HepG2 (cell line): ENCODE data around the gene NLRC4. TPM values are rescaled to one million over a fixed set of nuclear protein-coding genes. Genes with fewer than 3 reads are reported as not detected.

ENCODE experiments used
- ATAC-seq: fragments of 200-7000 bp; cut with Tn5 transposase; 3 replicates; pipeline ENCODE4 v1.9.1; 2020; ENCODE audit warnings: mild to moderate bottlenecking, moderate library complexity
- BruUV-seq: library from RNA; stranded (reverse); fragments of 400-500 nt; replicated peaks from 2 replicates; lab custom pipeline; 2021; lab: Mats Ljungman, UMichigan
- CTCF ChIA-PET: fragments of 300-600 bp; formaldehyde crosslinking; extraction: SDS; loops from one replicate; lab custom pipeline; 2021; ENCODE audit warnings: low total read pairs, inconsistent platforms, low intra/inter-chr PET ratio; lab: Yijun Ruan, JAX
- POLR2A ChIA-PET: fragments of 350-600 bp; sonication (Branson Sonifier 250); formaldehyde crosslinking; loops from one replicate; lab custom pipeline; 2020; ENCODE audit warnings: antibody characterized with exemption, inconsistent platforms; lab: Yijun Ruan, JAX
- DNase-seq: peaks from one replicate; pipeline ENCODE4 v3.0.0-alpha.2; 2015; ENCODE audit warnings: low spot score
- FAIRE-seq: peaks from 3 replicates; lab custom pipeline; 2011; peaks lifted over from hg19 to GRCh38; lab: Jason Lieb, UNC
- H2AFZ ChIP-seq: one replicate; pipeline ENCODE4 v1.6.1; 2011; ENCODE audit warnings: low read length, inconsistent platforms
- H3K27ac ChIP-seq: fragments of 300-600 bp; 3 replicates; pipeline ENCODE4 v1.8.0; 2011; ENCODE audit warnings: mixed run types, mild to moderate bottlenecking, mixed read lengths, low read length, inconsistent platforms; ENCODE audit not compliant: insufficient read depth; ENCODE audit errors: extremely low read length
- H3K27me3 ChIP-seq, 2 experiments: fragments of 200-600 bp in 1 of 2; 2 replicates in 1 of 2; 3 replicates in 1 of 2; pipeline versions ENCODE4 v1.6.0 to v1.8.0; 2011; ENCODE audit warnings: low read length in 2 of 2, mild to moderate bottlenecking in 2 of 2, moderate library complexity in 2 of 2, inconsistent platforms in 1 of 2; ENCODE audit not compliant: insufficient read depth in 2 of 2, control insufficient read depth in 1 of 2
- H3K36me3 ChIP-seq, 2 experiments: fragments of 200-600 bp in 1 of 2; replicated peaks in 1 of 2; 2 replicates in 1 of 2; 3 replicates in 1 of 2; pipeline versions ENCODE4 v1.5.1 to v1.8.0; 2011; ENCODE audit warnings: low read length in 2 of 2, inconsistent platforms in 1 of 2; ENCODE audit not compliant: insufficient read depth in 2 of 2, control insufficient read depth in 1 of 2
- H3K4me1 ChIP-seq: 2 replicates; pipeline ENCODE4 v1.5.1; 2012; ENCODE audit warnings: low read length, inconsistent platforms; ENCODE audit not compliant: insufficient read depth
- H3K4me2 ChIP-seq: 2 replicates; pipeline ENCODE4 v1.6.0; 2011; ENCODE audit warnings: low read depth, low read length, inconsistent platforms
- H3K4me3 ChIP-seq, 3 experiments: fragments of 200-600 bp in 1 of 3; sonication (generic), shearing (Covaris generic) in 1 of 3; replicated peaks in 1 of 3; 2 replicates each; pipeline ENCODE4 v1.5.1; 2011 to 2016; ENCODE audit warnings: low read length in 3 of 3, inconsistent platforms in 2 of 3, low read depth in 2 of 3, mild to moderate bottlenecking in 2 of 3, control low read depth in 1 of 3, mixed read lengths in 1 of 3; ENCODE audit not compliant: insufficient read depth in 1 of 3
- H3K79me2 ChIP-seq: one replicate; pipeline ENCODE4 v1.6.1; 2011; ENCODE audit warnings: low read length, inconsistent platforms; ENCODE audit not compliant: insufficient read depth
- H3K9ac ChIP-seq: 2 replicates; pipeline ENCODE4 v1.6.0; 2011; ENCODE audit warnings: mild to moderate bottlenecking, low read depth, low read length, inconsistent platforms; ENCODE audit not compliant: insufficient read depth
- H3K9me3 ChIP-seq: 2 replicates; pipeline ENCODE4 v1.5.1; 2012; ENCODE audit warnings: mild to moderate bottlenecking, low read length
- H4K20me1 ChIP-seq: 2 replicates; pipeline ENCODE4 v1.6.0; 2011; ENCODE audit warnings: inconsistent platforms, mild to moderate bottlenecking, low read length, moderate library complexity; ENCODE audit not compliant: insufficient read depth
- HNF4G ChIP-seq, 2 experiments: sonication (generic) in 1 of 2; formaldehyde crosslinking in 1 of 2; IDR thresholded peaks; 2 replicates each; pipeline versions ENCODE4 v1.4.0 to v1.6.1; 2011 to 2020; ENCODE audit warnings: borderline replicate concordance in 2 of 2, low read depth in 2 of 2, mild to moderate bottlenecking in 2 of 2, low read length in 1 of 2, missing genetic modification reagents in 1 of 2, moderate library complexity in 1 of 2
- PBX3 ChIP-seq: sonication (generic); formaldehyde crosslinking; IDR thresholded peaks from 2 replicates; pipeline ENCODE4 v1.8.1; 2023; ENCODE audit warnings: missing genetic modification reagents, inconsistent platforms, borderline replicate concordance
- SRY ChIP-seq: sonication (generic); formaldehyde crosslinking; IDR thresholded peaks from 2 replicates; pipeline ENCODE4 v1.8.0; 2022; ENCODE audit warnings: mild to moderate bottlenecking, missing genetic modification reagents
- TARDBP ChIP-seq: sonication (generic); formaldehyde crosslinking; IDR thresholded peaks from 2 replicates; pipeline ENCODE4 v1.8.0; 2022; ENCODE audit warnings: mild to moderate bottlenecking, missing genetic modification reagents
- TBX3 ChIP-seq: fragments of 450-650 bp; IDR thresholded peaks from 2 replicates; pipeline ENCODE4 v1.6.1; 2017; ENCODE audit warnings: antibody characterized with exemption, mild to moderate bottlenecking, inconsistent platforms, borderline replicate concordance
- TEAD3 ChIP-seq: optimal IDR thresholded peaks from 2 replicates; pipeline ENCODE3; 2016; ENCODE audit warnings: borderline replicate concordance
- ZKSCAN1 ChIP-seq: fragments of 150-350 bp; IDR thresholded peaks from 2 replicates; pipeline ENCODE4 v1.6.1; 2014; ENCODE audit warnings: low read length
- ZNF331 ChIP-seq: sonication (generic); formaldehyde crosslinking; IDR thresholded peaks from 2 replicates; pipeline ENCODE4 v1.4.0; 2020; ENCODE audit warnings: missing genetic modification reagents
- ZNF766 ChIP-seq: sonication (generic); formaldehyde crosslinking; IDR thresholded peaks from 2 replicates; pipeline ENCODE4 v1.5.0; 2020; ENCODE audit warnings: missing genetic modification reagents, borderline replicate concordance
- ZNF788 ChIP-seq: sonication (generic); formaldehyde crosslinking; IDR thresholded peaks from 2 replicates; pipeline ENCODE4 v1.5.0; 2020; ENCODE audit warnings: mild to moderate bottlenecking, missing genetic modification reagents, borderline replicate concordance
- WGBS: methylation state at CpG from one replicate; pipeline ENCODE4 v1.1.6; 2017; ENCODE audit warnings: low lambda C conversion rate; 5-methylcytosine and 5-hydroxymethylcytosine counted together
- in situ Hi-C: cut with HindIII; loops from 2 replicates; pipeline ENCODE4 v1.10.0; 2017; ENCODE audit warnings: low pct_unique_long_range_greater_than_20kb; ENCODE audit not compliant: extremely low pct_ligation_motif_present
- intact Hi-C: fragments of 100-400 bp; cut with micrococcal nuclease; formaldehyde crosslinking; loops from one replicate; pipeline ENCODE4 v1.10.0; 2022; ENCODE audit not compliant: unreplicated experiment
- polyA plus RNA-seq, 8 experiments: library from polyadenylated mRNA; depleted of rRNA in 3 of 8; stranded (reverse) in 7 of 8; unstranded in 1 of 8; fragments of >200 nt; fragmentation: Illumina TruSeq in 4 of 8; extraction: Trizol in 4 of 8; gene quantifications; 2 replicates each; pipeline versions ENCODE4 v1.2.1 to v1.2.3, GENCODE V29; 2011 to 2016; ENCODE audit warnings: low read depth in 4 of 8, missing spikeins in 1 of 8, mixed read lengths in 1 of 8; ENCODE audit not compliant: insufficient read depth in 1 of 8
- total RNA-seq, 5 experiments: library from RNA; depleted of rRNA; stranded (reverse); fragments of >200 nt; fragmentation: Illumina TruSeq; extraction: Trizol; gene quantifications; 2 replicates each; pipeline ENCODE4 v1.2.3, GENCODE V29; 2016; ENCODE audit warnings: low read depth in 1 of 5

NLRC4 gene
- total and polyA plus RNA-seq, 2 of the 13 experiments (the other 11 are each of a cell fraction or from before 2014, with no cell fraction given) = 0.15 to 0.29 TPM

GRCh38 chr2:32246911-32247310 is 17.8 kb downstream of the NLRC4 start:
- H2AFZ ChIP-seq = no peak overlapping the region
- no peaks in the 10 kb centered on the region for H3K36me3 ChIP-seq
- H3K4me3 ChIP-seq = no peak overlapping the region
- ChIA-PET CTCF (no interaction called here), POLR2A (interaction anchor here (0.5 kb wide), 1 partner anchor 8 kb away, joined by 3 read pairs; no protein-coding TSS in a partner anchor)
- no peaks in the 10 kb centered on the region for H3K79me2 ChIP-seq
- no peak for DNase-seq
- TF ChIP-seq ZKSCAN1 (no peak), ZNF331 (CRISPR knock-in tag) (no peak), PBX3 (CRISPR knock-in tag) (no peak), TARDBP (CRISPR knock-in tag) (no peak), TBX3 (no peak), ZNF788 (CRISPR knock-in tag) (no peak), SRY (CRISPR knock-in tag) (no peak), HNF4G (IDR thresholded peaks at IDR 0.05; ENCODE audit: borderline replicate concordance, low read depth, low read length) (no peak), HNF4G (CRISPR knock-in tag; IDR thresholded peaks at IDR 0.05; ENCODE audit: borderline replicate concordance, low read depth) (no peak), TEAD3 (no peak), ZNF766 (CRISPR knock-in tag) (no peak)
- H3K9me3 ChIP-seq = no peaks in the 10 kb centered on the region
- H3K27me3 ChIP-seq = no peaks in the 10 kb centered on the region; a peak in 1 of 5 replicates
- no peak overlapping the region for H3K27ac ChIP-seq
- no peak for ATAC-seq
- no peaks in the 10 kb centered on the region for H4K20me1 ChIP-seq
- in situ Hi-C loops = no loop called here
- intact Hi-C loops = no loop called here
- H3K9ac ChIP-seq = no peak overlapping the region
- 75% methylated on average over 4 of the region's 4 CpGs for WGBS
- no TSS peak for BruUV-seq
- H3K4me1 ChIP-seq = peaks cover 22% of the 10 kb centered on the region
- H3K4me2 ChIP-seq = no peak overlapping the region
- FAIRE-seq = no peak
